Hepatocyte (in vitro differentiated cells): ENCODE data around the gene TRIM17. TPM values are rescaled to one million over a fixed set of nuclear protein-coding genes. Genes with fewer than 3 reads are reported as not detected.

Experiments used
- DNase-seq: peaks from one replicate; pipeline ENCODE4 v3.0.0-alpha.2; 2016; ENCODE audit warnings: low spot score
- H2AFZ ChIP-seq: fragments of 200-600 bp; sonication (generic); 2 replicates; pipeline ENCODE4 v1.6.0; 2016; ENCODE audit warnings: antibody characterized with exemption, mild to moderate bottlenecking
- H3K27ac ChIP-seq: fragments of 200-600 bp; sonication (generic); 2 replicates; pipeline ENCODE4 v1.5.1; 2016; ENCODE audit warnings: mild to moderate bottlenecking
- H3K27me3 ChIP-seq: fragments of 200-600 bp; sonication (generic); 2 replicates; pipeline ENCODE4 v1.6.1; 2016
- H3K36me3 ChIP-seq: fragments of 200-600 bp; sonication (generic); replicated peaks from 2 replicates; pipeline ENCODE4 v1.5.1; 2016; ENCODE audit warnings: low read depth; ENCODE audit not compliant: insufficient read depth
- H3K4me1 ChIP-seq: fragments of 200-600 bp; sonication (generic); 2 replicates; pipeline ENCODE4 v1.5.1; 2016; ENCODE audit warnings: mild to moderate bottlenecking, moderate library complexity; ENCODE audit not compliant: insufficient read depth
- H3K4me2 ChIP-seq: fragments of 200-600 bp; sonication (generic); 2 replicates; pipeline ENCODE4 v1.6.0; 2016
- H3K4me3 ChIP-seq: fragments of 200-600 bp; sonication (generic); 2 replicates; pipeline ENCODE4 v1.5.1; 2016; ENCODE audit warnings: mild to moderate bottlenecking
- H3K79me2 ChIP-seq: fragments of 200-600 bp; sonication (generic); 2 replicates; pipeline ENCODE4 v1.6.0; 2017; ENCODE audit warnings: mild to moderate bottlenecking
- H3K9me2 ChIP-seq: fragments of 200-600 bp; sonication (generic); replicated peaks from 2 replicates; pipeline ENCODE4 v1.6.0; 2017; ENCODE audit warnings: mild to moderate bottlenecking; ENCODE audit not compliant: insufficient read depth
- H3K9me3 ChIP-seq: fragments of 200-600 bp; sonication (generic); 2 replicates; pipeline ENCODE4 v1.5.1; 2016; ENCODE audit warnings: low read depth, mild to moderate bottlenecking
- H4K20me1 ChIP-seq: fragments of 200-600 bp; sonication (generic); 2 replicates; pipeline ENCODE4 v1.6.0; 2016; ENCODE audit warnings: mild to moderate bottlenecking; ENCODE audit not compliant: insufficient read depth, poor library complexity, severe bottlenecking
- EZH2 ChIP-seq: fragments of 200-600 bp; sonication (generic); IDR thresholded peaks from 2 replicates; pipeline ENCODE4 v1.6.1; 2016; ENCODE audit warnings: antibody characterized with exemption, mild to moderate bottlenecking, borderline replicate concordance
- EZH2phosphoT487 ChIP-seq: fragments of 200-600 bp; sonication (generic); IDR thresholded peaks from one replicate; pipeline ENCODE4 v1.6.1; 2018; ENCODE audit warnings: antibody characterized with exemption, mild to moderate bottlenecking, low read depth, moderate library complexity; ENCODE audit not compliant: unreplicated experiment, severe bottlenecking
- WGBS: methylation state at CpG from one replicate; pipeline ENCODE4 v1.1.6; 2016; ENCODE audit warnings: low lambda C conversion rate; ENCODE audit errors: missing lambda C conversion rate; 5-methylcytosine and 5-hydroxymethylcytosine counted together
- polyA plus RNA-seq: library from polyadenylated mRNA; unstranded; fragments of >200 nt; fragmentation: Nextera tagmentation; extraction: Ambion mirVana; gene quantifications from 2 replicates; pipeline ENCODE4 v1.2.1, GENCODE V29; 2016
- total RNA-seq: library from RNA; depleted of rRNA; stranded (reverse); fragments of >200 nt; gene quantifications from 2 replicates; pipeline ENCODE4 v1.2.3, GENCODE V29; 2014
- TF ChIP-seq, protein P1 (sequence below): fragments of 200-600 bp; sonication (generic); IDR thresholded peaks from 2 replicates; pipeline ENCODE4 v1.5.1; 2016; ENCODE audit warnings: antibody characterized with exemption, mild to moderate bottlenecking; ENCODE audit not compliant: poor library complexity

Gene TRIM17
- total and polyA plus RNA-seq, 2 experiments from 2014 or later, result 2.4 to 7.3 TPM

DNA sequence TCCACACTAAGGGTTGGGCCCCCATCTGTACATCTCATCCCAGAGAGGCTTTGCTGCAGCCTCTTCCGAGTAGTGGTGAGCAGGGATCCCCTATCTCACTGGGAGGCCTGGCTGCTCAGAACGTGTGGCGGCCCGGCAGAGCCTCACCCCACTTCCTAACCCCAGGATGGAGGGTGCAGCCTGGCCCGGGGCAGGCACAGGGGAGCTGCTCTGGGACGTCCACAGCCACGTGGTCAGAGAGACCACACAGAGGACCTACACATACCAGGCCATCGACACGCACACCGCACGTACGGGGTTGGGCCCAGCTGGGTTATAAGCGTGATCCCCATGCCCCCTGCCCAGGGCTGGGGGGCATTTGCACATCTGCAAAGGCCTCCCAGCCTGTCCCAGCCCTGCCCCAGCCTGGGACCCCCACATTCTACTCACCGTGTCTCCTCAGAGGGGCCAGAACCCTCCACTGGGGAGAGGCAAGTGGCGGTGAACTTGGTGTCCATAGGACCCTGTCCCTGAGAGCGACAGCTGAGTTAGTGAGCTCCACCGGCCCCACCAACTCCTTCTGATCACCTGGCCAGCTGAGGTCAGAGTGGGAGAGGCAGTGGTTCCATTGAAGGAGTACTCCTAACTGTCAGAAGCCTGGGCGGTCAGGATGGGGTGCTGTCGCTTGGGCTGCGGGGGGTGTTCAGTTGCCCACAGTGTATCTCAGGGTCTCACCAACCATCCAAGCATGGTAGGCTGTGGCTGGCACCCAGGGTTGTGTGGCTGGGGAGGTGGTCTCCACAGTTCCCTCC is 51.2 kb downstream of the TRIM17 start:
- Histone ChIP-seq H2AFZ (no peak overlapping the region), H3K9me3 (no peaks in the 10 kb centered on the region), H3K9me2 (no peaks in the 10 kb centered on the region), H3K27me3 (no peaks in the 10 kb centered on the region), H3K4me1 (no peaks in the 10 kb centered on the region), H3K4me3 (no peak overlapping the region), H3K4me2 (no peak overlapping the region), H3K27ac (no peak overlapping the region), H3K79me2 (no peaks in the 10 kb centered on the region), H4K20me1 (no peaks in the 10 kb centered on the region), H3K36me3 (no peaks in the 10 kb centered on the region)
- DNase-seq, result no peak
- TF ChIP-seq, protein P1, sequence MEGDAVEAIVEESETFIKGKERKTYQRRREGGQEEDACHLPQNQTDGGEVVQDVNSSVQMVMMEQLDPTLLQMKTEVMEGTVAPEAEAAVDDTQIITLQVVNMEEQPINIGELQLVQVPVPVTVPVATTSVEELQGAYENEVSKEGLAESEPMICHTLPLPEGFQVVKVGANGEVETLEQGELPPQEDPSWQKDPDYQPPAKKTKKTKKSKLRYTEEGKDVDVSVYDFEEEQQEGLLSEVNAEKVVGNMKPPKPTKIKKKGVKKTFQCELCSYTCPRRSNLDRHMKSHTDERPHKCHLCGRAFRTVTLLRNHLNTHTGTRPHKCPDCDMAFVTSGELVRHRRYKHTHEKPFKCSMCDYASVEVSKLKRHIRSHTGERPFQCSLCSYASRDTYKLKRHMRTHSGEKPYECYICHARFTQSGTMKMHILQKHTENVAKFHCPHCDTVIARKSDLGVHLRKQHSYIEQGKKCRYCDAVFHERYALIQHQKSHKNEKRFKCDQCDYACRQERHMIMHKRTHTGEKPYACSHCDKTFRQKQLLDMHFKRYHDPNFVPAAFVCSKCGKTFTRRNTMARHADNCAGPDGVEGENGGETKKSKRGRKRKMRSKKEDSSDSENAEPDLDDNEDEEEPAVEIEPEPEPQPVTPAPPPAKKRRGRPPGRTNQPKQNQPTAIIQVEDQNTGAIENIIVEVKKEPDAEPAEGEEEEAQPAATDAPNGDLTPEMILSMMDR, result no peak
- TF ChIP-seq EZH2phosphoT487, result no peak
- no peak for TF ChIP-seq EZH2
- 93% methylated on average over 19 of the region's 20 CpGs for WGBS

DNA sequence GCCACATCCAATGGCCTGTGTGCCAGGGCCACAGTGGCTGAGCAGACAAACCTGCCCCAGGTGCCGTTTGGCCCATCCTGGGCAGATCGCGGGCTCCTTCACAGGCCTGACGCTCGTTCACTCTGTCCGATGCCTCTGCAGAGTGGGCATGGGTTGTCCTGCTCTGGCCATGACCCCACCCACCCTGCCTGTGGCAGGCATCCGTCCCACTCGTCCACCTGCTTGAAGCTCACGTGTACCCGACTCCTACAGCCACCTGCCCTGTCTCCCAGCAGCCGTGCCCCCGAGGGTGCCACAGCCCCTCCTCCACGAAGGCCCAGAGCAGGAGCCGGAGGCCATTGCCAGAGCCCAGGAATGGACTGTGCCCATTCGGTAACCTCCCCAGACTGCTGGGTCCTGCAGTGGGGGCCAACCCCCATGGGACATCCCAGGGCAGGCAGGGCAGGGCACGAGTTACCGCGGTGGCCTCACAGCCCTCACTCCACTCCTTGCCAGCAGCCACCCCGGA is 51.9 kb downstream of the TRIM17 start:
- Histone ChIP-seq H3K27me3 (no peaks in the 10 kb centered on the region), H3K9me3 (no peaks in the 10 kb centered on the region), H3K36me3 (no peaks in the 10 kb centered on the region), H3K4me1 (no peaks in the 10 kb centered on the region), H3K4me2 (no peak overlapping the region), H3K79me2 (no peaks in the 10 kb centered on the region), H3K27ac (no peak overlapping the region), H4K20me1 (no peaks in the 10 kb centered on the region), H3K4me3 (no peak overlapping the region), H3K9me2 (no peaks in the 10 kb centered on the region), H2AFZ (no peak overlapping the region)
- no peak for DNase-seq
- WGBS, result 94% methylated on average over 19 of the region's 19 CpGs
- TF ChIP-seq EZH2phosphoT487, result no peak
- TF ChIP-seq EZH2, result no peak
- TF ChIP-seq, protein P1, result no peak

DNA sequence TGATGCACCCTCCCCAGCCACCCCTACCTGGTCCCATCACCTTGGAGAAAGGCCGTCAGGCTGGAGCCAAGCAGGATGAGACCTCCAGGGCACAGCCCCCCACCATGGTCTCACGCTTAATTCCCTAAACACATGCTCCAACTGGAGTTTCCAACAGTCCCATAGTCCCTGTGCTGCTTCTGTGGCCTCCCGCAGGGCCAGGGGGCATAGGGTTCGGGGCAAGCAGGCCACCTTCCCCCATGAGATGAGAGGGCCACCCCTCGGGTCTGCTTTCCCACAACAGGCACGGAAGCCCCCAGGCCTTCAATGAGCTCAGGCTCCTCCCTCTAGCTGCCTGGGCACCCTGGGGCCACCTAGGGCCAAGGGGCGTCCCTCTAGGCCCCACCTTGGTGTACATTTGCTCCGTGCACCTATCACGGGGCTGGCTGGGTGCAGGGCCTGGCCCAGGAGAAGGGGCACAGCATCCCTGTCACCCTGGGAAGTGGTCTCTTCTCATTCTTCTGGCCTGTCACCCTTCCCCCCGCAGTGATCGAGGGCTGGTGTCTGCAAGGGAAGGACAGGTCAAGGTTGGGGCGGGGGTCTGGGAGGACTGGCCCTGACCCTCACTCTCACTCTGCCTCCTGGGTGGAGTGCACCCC is 52.5 kb downstream of the TRIM17 start:
- Histone ChIP-seq H2AFZ (no peak overlapping the region), H3K36me3 (no peaks in the 10 kb centered on the region), H3K27me3 (no peaks in the 10 kb centered on the region), H3K9me3 (no peaks in the 10 kb centered on the region), H3K9me2 (no peaks in the 10 kb centered on the region), H4K20me1 (no peaks in the 10 kb centered on the region), H3K4me2 (no peak overlapping the region), H3K79me2 (no peaks in the 10 kb centered on the region), H3K4me1 (no peaks in the 10 kb centered on the region), H3K4me3 (no peak overlapping the region), H3K27ac (no peak overlapping the region)
- 92% methylated on average over 12 of the region's 12 CpGs for WGBS
- no peak for DNase-seq
- TF ChIP-seq EZH2phosphoT487 (no peak), EZH2 (no peak)
- TF ChIP-seq, protein P1, result no peak
